HCT116 (cell line): Measurements from ENCODE around the gene PET117. TPM values are rescaled to one million over a fixed set of nuclear protein-coding genes. Genes with fewer than 3 reads are reported as not detected.

Experiments
- ATAC-seq: fragments of 200-7000 bp; cut with Tn5 transposase; 2 replicates; pipeline ENCODE4 v1.9.1; 2020; ENCODE audit warnings: mild to moderate bottlenecking, moderate library complexity
- BruUV-seq: library from RNA; stranded (reverse); fragments of 400-500 nt; replicated peaks from 2 replicates; lab custom pipeline; 2021; lab: Mats Ljungman, UMichigan
- CTCF ChIA-PET: fragments of 300-600 bp; sonication (Branson Sonifier 250); formaldehyde crosslinking; loops from one replicate; lab custom pipeline; 2021; ENCODE audit warnings: antibody characterized with exemption; lab: Charles Lee
- POLR2A ChIA-PET: fragments of 300-600, 350-600 bp; sonication (Branson Sonifier 250); formaldehyde crosslinking; loops from one replicate; lab custom pipeline; 2021; ENCODE audit warnings: antibody characterized with exemption; lab: Charles Lee
- RAD21 ChIA-PET, 2 experiments: fragments of 300-600 bp; sonication (Branson Sonifier 250); formaldehyde crosslinking; loops; one replicate each; lab custom pipeline; 2023; ENCODE audit warnings: low total read pairs in 2 of 2; ENCODE audit not compliant: uncharacterized antibody in 2 of 2, unreplicated experiment in 2 of 2, low non-redundant PET in 1 of 2; lab: Charles Lee
- DNase-seq: peaks from one replicate; pipeline ENCODE4 v3.0.0-alpha.2; 2010; ENCODE audit warnings: low read depth, low spot score
- H2AFZ ChIP-seq: fragments of 200-600 bp; shearing (Covaris generic), sonication (generic); 2 replicates; pipeline ENCODE4 v1.6.1; 2017; ENCODE audit warnings: low read depth, mixed run types, mixed read lengths, antibody characterized with exemption, low read length; ENCODE audit not compliant: poor library complexity, severe bottlenecking
- H3K27ac ChIP-seq: 2 replicates; pipeline ENCODE4 v1.5.1; 2012; ENCODE audit warnings: low read depth, low read length
- H3K27me3 ChIP-seq: fragments of 200-600 bp; sonication (generic); 2 replicates; pipeline ENCODE4 v1.6.1; 2016; ENCODE audit warnings: mixed run types, low read length, mixed read lengths; ENCODE audit not compliant: insufficient read depth
- H3K36me3 ChIP-seq, 2 experiments: fragments of 200-500 bp in 1 of 2; fragments of 200-600 bp in 1 of 2; sonication (Bioruptor generic) in 1 of 2; sonication (generic) in 1 of 2; 2 replicates each; pipeline versions ENCODE4 v1.5.1 to v1.6.1; 2014 to 2016; ENCODE audit warnings: low read length in 2 of 2, inconsistent platforms in 1 of 2, mixed read lengths in 1 of 2, mixed run types in 1 of 2; ENCODE audit not compliant: insufficient read depth in 2 of 2, control insufficient read depth in 1 of 2
- H3K4me1 ChIP-seq, 2 experiments: fragments of 200-600 bp in 1 of 2; sonication (generic) in 1 of 2; 2 replicates each; pipeline versions ENCODE4 v1.5.1 to v1.6.1; 2012 to 2017; ENCODE audit warnings: low read length in 2 of 2, inconsistent platforms in 1 of 2, mild to moderate bottlenecking in 1 of 2, mixed read lengths in 1 of 2, mixed run types in 1 of 2, moderate library complexity in 1 of 2; ENCODE audit not compliant: insufficient read depth in 2 of 2, control insufficient read depth in 1 of 2
- H3K4me2 ChIP-seq: fragments of 200-600 bp; sonication (generic); 2 replicates; pipeline ENCODE4 v1.6.1; 2017; ENCODE audit warnings: mixed run types, low read length, mixed read lengths
- H3K4me3 ChIP-seq, 2 experiments: fragments of 200-600 bp in 1 of 2; sonication (generic) in 1 of 2; replicated peaks in 1 of 2; 2 replicates each; pipeline ENCODE4 v1.5.1; 2011 to 2016; ENCODE audit warnings: low read length in 2 of 2, control low read depth in 1 of 2, low read depth in 1 of 2, mild to moderate bottlenecking in 1 of 2, mixed read lengths in 1 of 2, mixed run types in 1 of 2
- H3K79me2 ChIP-seq: fragments of 200-600 bp; sonication (generic); 2 replicates; pipeline ENCODE4 v1.6.1; 2017; ENCODE audit warnings: mild to moderate bottlenecking, mixed run types, low read length, moderate library complexity, mixed read lengths; ENCODE audit not compliant: insufficient read depth
- H3K9ac ChIP-seq: fragments of 200-600 bp; sonication (generic); 2 replicates; pipeline ENCODE4 v1.6.1; 2016; ENCODE audit warnings: low read length, mixed read lengths
- H3K9me2 ChIP-seq: fragments of 200-600 bp; sonication (generic), shearing (Covaris generic); 2 replicates; pipeline ENCODE4 v1.6.1; 2017; ENCODE audit warnings: mixed run types, mild to moderate bottlenecking, moderate library complexity; ENCODE audit not compliant: insufficient read depth
- H3K9me3 ChIP-seq, 2 experiments: fragments of 200-500 bp in 1 of 2; fragments of 200-600 bp in 1 of 2; sonication (Bioruptor generic) in 1 of 2; sonication (generic) in 1 of 2; 2 replicates each; pipeline ENCODE4 v1.6.1; 2014 to 2017; ENCODE audit warnings: low read length in 2 of 2, mixed read lengths in 2 of 2, inconsistent platforms in 1 of 2, low read depth in 1 of 2, mild to moderate bottlenecking in 1 of 2, mixed run types in 1 of 2, moderate library complexity in 1 of 2; ENCODE audit not compliant: control insufficient read depth in 1 of 2, insufficient read depth in 1 of 2
- H4K20me1 ChIP-seq: fragments of 200-600 bp; sonication (generic), shearing (Covaris generic); 2 replicates; pipeline ENCODE4 v1.6.1; 2017; ENCODE audit warnings: mixed run types, mild to moderate bottlenecking, moderate library complexity; ENCODE audit not compliant: insufficient read depth
- ATF3 ChIP-seq: IDR thresholded peaks from 2 replicates; pipeline ENCODE4 v1.6.1; 2012
- CBX3 ChIP-seq: IDR thresholded peaks from 2 replicates; pipeline ENCODE4 v1.6.1; 2012; ENCODE audit warnings: low read depth
- CEBPB ChIP-seq: IDR thresholded peaks from 2 replicates; pipeline ENCODE4 v1.6.1; 2012; ENCODE audit warnings: low read depth
- EGR1 ChIP-seq: IDR thresholded peaks from 2 replicates; pipeline ENCODE4 v1.6.1; 2012; ENCODE audit warnings: low read depth
- ELF1 ChIP-seq: IDR thresholded peaks from 2 replicates; pipeline ENCODE4 v1.6.1; 2012; ENCODE audit warnings: low read depth, borderline replicate concordance
- FOSL1 ChIP-seq: IDR thresholded peaks from 2 replicates; pipeline ENCODE4 v1.6.1; 2012; ENCODE audit warnings: low read depth
- MAX ChIP-seq: IDR thresholded peaks from 2 replicates; pipeline ENCODE4 v1.6.1; 2012
- POLR2A ChIP-seq: IDR thresholded peaks from 2 replicates; pipeline ENCODE4 v1.7.0; 2011; ENCODE audit warnings: borderline replicate concordance; ENCODE audit not compliant: insufficient read depth, insufficient read length; ENCODE audit errors: extremely low read depth
- POLR2AphosphoS5 ChIP-seq: IDR thresholded peaks from 2 replicates; pipeline ENCODE4 v1.6.1; 2011; ENCODE audit warnings: mild to moderate bottlenecking, low read depth, low read length, moderate library complexity
- RAD21 ChIP-seq: IDR thresholded peaks from 2 replicates; pipeline ENCODE4 v1.6.1; 2012; ENCODE audit warnings: low read depth, mild to moderate bottlenecking
- SP1 ChIP-seq: IDR thresholded peaks from 2 replicates; pipeline ENCODE4 v1.6.1; 2012; ENCODE audit warnings: low read depth
- TCF7L2 ChIP-seq: IDR thresholded peaks from 2 replicates; pipeline ENCODE4 v1.7.0; 2011; ENCODE audit warnings: borderline replicate concordance, inconsistent platforms; ENCODE audit not compliant: insufficient read depth, insufficient read length; ENCODE audit errors: extremely low read depth
- ZFX ChIP-seq: fragments of 450-650 bp; IDR thresholded peaks from 2 replicates; pipeline ENCODE4 v1.6.1; 2017
- ZNF274 ChIP-seq: fragments of 200-500 bp; sonication (Bioruptor generic); IDR thresholded peaks from 2 replicates; pipeline ENCODE4 v1.6.1; 2014; ENCODE audit warnings: mild to moderate bottlenecking, low read depth, low read length, inconsistent platforms
- intact Hi-C: fragments of 100-400 bp; cut with micrococcal nuclease; formaldehyde crosslinking; loops from 2 replicates; pipeline ENCODE4 v1.10.0; 2022
- total RNA-seq: library from RNA; stranded (reverse); gene quantifications from one replicate; pipeline ENCODE4 v1.2.1, GENCODE V29; 2021; ENCODE audit not compliant: unreplicated experiment
- TF ChIP-seq, protein P1 (sequence below): IDR thresholded peaks from 2 replicates; pipeline ENCODE4 v1.6.1; 2011; ENCODE audit warnings: mild to moderate bottlenecking, low read length, moderate library complexity; ENCODE audit not compliant: insufficient replicate concordance; ENCODE audit errors: extremely low read depth

Gene PET117
- total RNA-seq, 1 experiment from 2014 or later: 22.3 TPM

DNA sequence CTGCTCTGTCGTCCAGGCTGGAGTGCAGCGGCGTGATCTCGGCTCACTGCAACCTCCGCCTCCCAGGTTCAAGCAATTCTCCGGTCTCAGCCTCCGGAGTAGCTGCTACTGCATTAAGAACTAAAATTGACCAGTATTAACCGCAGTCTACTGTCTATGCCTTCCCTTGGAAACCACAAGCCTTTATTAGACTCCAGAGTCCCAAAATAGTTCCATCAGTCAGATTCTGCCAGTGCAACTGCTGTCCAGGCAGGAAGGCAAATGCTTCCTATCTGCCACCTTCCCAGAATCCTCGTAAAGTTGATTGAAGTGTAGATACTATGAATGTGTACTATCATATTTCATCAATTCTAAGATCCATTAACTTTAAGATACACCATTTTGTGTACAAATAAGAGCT lies 16.7 kb downstream of the PET117 start:
- Histone ChIP-seq H3K79me2 (no peaks in the 10 kb centered on the region), H3K4me3 (no peak overlapping the region), H3K9ac (no peak overlapping the region), H3K27me3 (no peaks in the 10 kb centered on the region), H2AFZ (no peak overlapping the region), H3K9me3 (no peaks in the 10 kb centered on the region), H3K9me2 (no peaks in the 10 kb centered on the region), H3K4me2 (no peak overlapping the region), H4K20me1 (no peaks in the 10 kb centered on the region), H3K27ac (no peak overlapping the region), H3K36me3 (no peaks in the 10 kb centered on the region), H3K4me1 (no peaks in the 10 kb centered on the region)
- ATAC-seq (no peak), DNase-seq (no peak)
- CTCF ChIA-PET: no interaction called here
- intact Hi-C loops: no loop called here
- TF ChIP-seq CBX3 (no peak), POLR2AphosphoS5 (no peak), MAX (no peak), FOSL1 (no peak), SP1 (no peak), ZNF274 (no peak), TCF7L2 (no peak), EGR1 (no peak)
- TF ChIP-seq, protein P1, sequence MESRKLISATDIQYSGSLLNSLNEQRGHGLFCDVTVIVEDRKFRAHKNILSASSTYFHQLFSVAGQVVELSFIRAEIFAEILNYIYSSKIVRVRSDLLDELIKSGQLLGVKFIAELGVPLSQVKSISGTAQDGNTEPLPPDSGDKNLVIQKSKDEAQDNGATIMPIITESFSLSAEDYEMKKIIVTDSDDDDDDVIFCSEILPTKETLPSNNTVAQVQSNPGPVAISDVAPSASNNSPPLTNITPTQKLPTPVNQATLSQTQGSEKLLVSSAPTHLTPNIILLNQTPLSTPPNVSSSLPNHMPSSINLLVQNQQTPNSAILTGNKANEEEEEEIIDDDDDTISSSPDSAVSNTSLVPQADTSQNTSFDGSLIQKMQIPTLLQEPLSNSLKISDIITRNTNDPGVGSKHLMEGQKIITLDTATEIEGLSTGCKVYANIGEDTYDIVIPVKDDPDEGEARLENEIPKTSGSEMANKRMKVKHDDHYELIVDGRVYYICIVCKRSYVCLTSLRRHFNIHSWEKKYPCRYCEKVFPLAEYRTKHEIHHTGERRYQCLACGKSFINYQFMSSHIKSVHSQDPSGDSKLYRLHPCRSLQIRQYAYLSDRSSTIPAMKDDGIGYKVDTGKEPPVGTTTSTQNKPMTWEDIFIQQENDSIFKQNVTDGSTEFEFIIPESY: no peak
- BruUV-seq: no TSS peak
- POLR2A ChIA-PET: no interaction called here
- RAD21 ChIA-PET: no interaction called here

- POLR2A ChIA-PET: no interaction called here
- CTCF ChIA-PET: no interaction called here
- BruUV-seq: no TSS peak
Measured at GRCh38 chr20:18156045-18156444, 18.4 kb downstream of the PET117 start.

More at GRCh38 chr20:18156045-18156444, 18.4 kb downstream of the PET117 start:
- H3K79me2 ChIP-seq: no peaks in the 10 kb centered on the region
- no peaks in the 10 kb centered on the region for H3K27me3 ChIP-seq
- DNase-seq (no peak), ATAC-seq (no peak)
- H3K9me2 ChIP-seq: no peaks in the 10 kb centered on the region
- H3K27ac ChIP-seq: no peak overlapping the region
- H3K9me3 ChIP-seq: no peaks in the 10 kb centered on the region
- no peak for TF ChIP-seq ZFX
- no peak for TF ChIP-seq EGR1
- no peak for TF ChIP-seq POLR2AphosphoS5
- TF ChIP-seq SP1: no peak
- no peak for TF ChIP-seq POLR2A
- TF ChIP-seq ATF3: no peak
- no peak for TF ChIP-seq ELF1
- TF ChIP-seq RAD21: no peak
- TF ChIP-seq MAX: no peak
- no peak for TF ChIP-seq CEBPB
- TF ChIP-seq FOSL1: no peak
- no peak for TF ChIP-seq CBX3
- no peak for TF ChIP-seq TCF7L2
- H3K4me3 ChIP-seq: no peak overlapping the region
- RAD21 ChIA-PET: no interaction called here
- intact Hi-C loops: no loop called here
- no peaks in the 10 kb centered on the region for H4K20me1 ChIP-seq
- no peak overlapping the region for H3K9ac ChIP-seq
- no peaks in the 10 kb centered on the region; a peak in 1 of 4 replicates for H3K36me3 ChIP-seq
- no peak overlapping the region for H3K4me2 ChIP-seq
- no peak overlapping the region for H2AFZ ChIP-seq
- no peaks in the 10 kb centered on the region for H3K4me1 ChIP-seq
